ENCODE results near the gene MRPS22.

DNA sequence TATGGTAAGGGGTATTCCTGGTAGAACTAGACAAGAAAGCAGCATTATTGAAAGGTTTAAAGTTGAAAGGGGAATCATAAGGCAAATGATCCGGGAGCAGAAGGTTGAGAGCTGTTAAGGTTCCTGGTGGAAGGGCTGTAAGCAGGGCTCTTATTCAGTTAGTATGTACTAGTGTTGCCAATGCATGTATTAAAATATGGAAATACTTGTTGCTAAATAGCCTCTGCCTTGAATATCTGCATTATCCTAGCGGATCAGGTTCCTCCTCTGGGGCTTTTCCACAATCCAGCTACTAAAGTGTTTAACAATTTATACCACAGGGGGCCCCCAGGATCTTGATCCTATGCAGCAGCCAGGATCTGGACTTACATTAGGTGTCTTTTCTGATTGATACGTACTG lies 52.9 kb downstream of the MRPS22 start:
- TF ChIP-seq, protein P1, sequence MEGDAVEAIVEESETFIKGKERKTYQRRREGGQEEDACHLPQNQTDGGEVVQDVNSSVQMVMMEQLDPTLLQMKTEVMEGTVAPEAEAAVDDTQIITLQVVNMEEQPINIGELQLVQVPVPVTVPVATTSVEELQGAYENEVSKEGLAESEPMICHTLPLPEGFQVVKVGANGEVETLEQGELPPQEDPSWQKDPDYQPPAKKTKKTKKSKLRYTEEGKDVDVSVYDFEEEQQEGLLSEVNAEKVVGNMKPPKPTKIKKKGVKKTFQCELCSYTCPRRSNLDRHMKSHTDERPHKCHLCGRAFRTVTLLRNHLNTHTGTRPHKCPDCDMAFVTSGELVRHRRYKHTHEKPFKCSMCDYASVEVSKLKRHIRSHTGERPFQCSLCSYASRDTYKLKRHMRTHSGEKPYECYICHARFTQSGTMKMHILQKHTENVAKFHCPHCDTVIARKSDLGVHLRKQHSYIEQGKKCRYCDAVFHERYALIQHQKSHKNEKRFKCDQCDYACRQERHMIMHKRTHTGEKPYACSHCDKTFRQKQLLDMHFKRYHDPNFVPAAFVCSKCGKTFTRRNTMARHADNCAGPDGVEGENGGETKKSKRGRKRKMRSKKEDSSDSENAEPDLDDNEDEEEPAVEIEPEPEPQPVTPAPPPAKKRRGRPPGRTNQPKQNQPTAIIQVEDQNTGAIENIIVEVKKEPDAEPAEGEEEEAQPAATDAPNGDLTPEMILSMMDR (IDR thresholded peaks at IDR 0.05): no peak
- TF ChIP-seq POLR2A (IDR thresholded peaks at IDR 0.05): no peak

Measured in Peyer's patch (tissue), 4 donors.